ENCODE measurements around the gene PPP1R3C.

DNA sequence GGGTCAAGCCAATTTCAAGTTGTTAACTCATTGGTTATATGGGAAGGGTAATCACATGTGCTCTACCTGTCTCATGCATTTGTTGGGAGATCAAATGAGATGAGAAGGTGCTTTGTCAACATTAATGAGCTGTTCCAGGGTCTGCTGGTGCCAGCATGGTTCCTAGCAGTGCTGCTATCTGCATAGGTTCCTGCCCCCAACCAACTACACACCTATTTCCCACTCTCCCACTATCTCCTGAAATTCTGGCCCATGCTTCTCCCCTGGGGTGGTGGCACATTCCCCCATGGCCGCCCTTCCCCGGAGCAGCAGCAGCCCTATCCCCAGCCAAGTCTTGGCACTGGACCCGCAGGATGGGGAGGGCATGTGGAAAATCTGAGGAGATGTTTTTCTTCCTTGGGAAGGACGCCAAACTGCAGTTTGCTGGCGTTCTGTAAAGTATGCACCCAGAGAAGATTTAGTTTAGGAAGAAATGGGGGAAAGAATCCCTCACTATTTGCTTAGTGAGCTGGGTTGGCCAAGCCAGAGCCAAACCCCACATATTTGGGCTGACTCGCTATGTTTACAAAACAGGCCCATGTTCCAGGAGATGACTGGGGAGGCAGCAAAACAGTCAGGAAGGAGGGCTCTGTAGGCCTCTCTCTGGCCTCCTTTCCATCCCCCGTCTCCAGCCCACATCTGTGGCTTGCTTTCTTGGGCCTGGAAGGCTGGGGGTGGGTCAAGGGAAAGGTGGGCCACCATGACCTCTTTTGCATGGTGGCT lies 42.5 kb downstream of the PPP1R3C start:
- TF ChIP-seq CTCF (conservative IDR thresholded peaks at IDR 0.05; ENCODE audit: low read depth in 2 of 2) (no peak), POLR2AphosphoS5 (IDR thresholded peaks at IDR 0.05; ENCODE audit: low read depth) (no peak), EZH2 (IDR thresholded peaks at IDR 0.05; ENCODE audit: low read depth, unreplicated experiment) (no peak), REST (IDR thresholded peaks at IDR 0.05; ENCODE audit: unreplicated experiment) (no peak), EZH2phosphoT487 (IDR thresholded peaks at IDR 0.05; ENCODE audit: unreplicated experiment) (no peak), CREB1 (CRISPR knock-in tag; IDR thresholded peaks at IDR 0.05; ENCODE audit: low read depth) (no peak), ZNF331 (CRISPR knock-in tag; IDR thresholded peaks at IDR 0.05; ENCODE audit: low read depth) (no peak), NANOG (IDR thresholded peaks at IDR 0.05; ENCODE audit: borderline replicate concordance) (no peak)
- TF ChIP-seq, protein P1, sequence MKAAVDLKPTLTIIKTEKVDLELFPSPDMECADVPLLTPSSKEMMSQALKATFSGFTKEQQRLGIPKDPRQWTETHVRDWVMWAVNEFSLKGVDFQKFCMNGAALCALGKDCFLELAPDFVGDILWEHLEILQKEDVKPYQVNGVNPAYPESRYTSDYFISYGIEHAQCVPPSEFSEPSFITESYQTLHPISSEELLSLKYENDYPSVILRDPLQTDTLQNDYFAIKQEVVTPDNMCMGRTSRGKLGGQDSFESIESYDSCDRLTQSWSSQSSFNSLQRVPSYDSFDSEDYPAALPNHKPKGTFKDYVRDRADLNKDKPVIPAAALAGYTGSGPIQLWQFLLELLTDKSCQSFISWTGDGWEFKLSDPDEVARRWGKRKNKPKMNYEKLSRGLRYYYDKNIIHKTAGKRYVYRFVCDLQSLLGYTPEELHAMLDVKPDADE (IDR thresholded peaks at IDR 0.05), result no peak

Measured in GM23338 (cell line).